Testis (tissue), 3 donors: ENCODE results near the gene CCDC57. TPM values are rescaled to one million over a fixed set of nuclear protein-coding genes. Genes with fewer than 3 reads are reported as not detected.

ENCODE experiments used
- DNase-seq: peaks from one replicate; pipeline ENCODE4 v3.0.0-alpha.2; 2019
- H3K27ac ChIP-seq, 2 donors: fragments of 200-600 bp; sonication (generic); one replicate each; pipeline ENCODE4 v1.5.1; 2019
- H3K27me3 ChIP-seq: fragments of 200-600 bp; sonication (generic); one replicate; pipeline ENCODE4 v1.5.1; 2019
- H3K36me3 ChIP-seq: fragments of 200-600 bp; sonication (generic); one replicate; pipeline ENCODE4 v1.5.1; 2017; ENCODE audit warnings: low read depth; ENCODE audit errors: missing control alignments
- H3K4me1 ChIP-seq: fragments of 200-600 bp; sonication (generic); one replicate; pipeline ENCODE4 v1.5.1; 2019
- H3K4me3 ChIP-seq, 2 donors: fragments of 200-600 bp; sonication (generic); one replicate each; pipeline ENCODE4 v1.5.1; 2017 to 2019
- H3K9me3 ChIP-seq: fragments of 200-600 bp; sonication (generic); one replicate; pipeline ENCODE4 v1.5.1; 2017
- CTCF ChIP-seq, 3 experiments: fragments of 450-650 bp in 2 of 3; fragments of 200-600 bp in 1 of 3; sonication (generic) in 1 of 3; IDR thresholded peaks; one replicate each; pipeline ENCODE4 v1.5.1; 2016 to 2019; ENCODE audit warnings: antibody characterized with exemption in 3 of 3, mild to moderate bottlenecking in 2 of 3, moderate library complexity in 1 of 3
- POLR2A ChIP-seq: fragments of 450-650 bp; IDR thresholded peaks from one replicate; pipeline ENCODE4 v1.6.1; 2017; ENCODE audit warnings: antibody characterized with exemption, mild to moderate bottlenecking, moderate library complexity
- WGBS, 2 donors: methylation state at CpG; one replicate each; pipeline ENCODE4 v1.1.5; 2018; 5-methylcytosine and 5-hydroxymethylcytosine counted together
- intact Hi-C: fragments of 100-400 bp; cut with DNase I; formaldehyde crosslinking; loops from one replicate; pipeline ENCODE4 v1.15.1; 2023; ENCODE audit warnings: low total_unique reads
- polyA plus RNA-seq: library from polyadenylated mRNA; stranded (reverse); fragments of 350-450 nt; fragmentation: Illumina TruSeq; extraction: RNeasy Lipid Tissue Mini Kit (QIAGEN cat#74804); gene quantifications from one replicate; pipeline ENCODE4 v1.2.3, GENCODE V29; 2014; ENCODE audit warnings: low read depth, low replicate concordance; ENCODE audit not compliant: insufficient read depth
- total RNA-seq, 2 donors: library from RNA; depleted of rRNA; stranded (reverse); fragments of >200 nt; gene quantifications; one replicate each; pipeline ENCODE4 v1.2.3, GENCODE V29; 2016

Gene CCDC57
- total and polyA plus RNA-seq, 3 donors from 2014 or later: 61.3 to 111 (median 71.8) TPM

DNA sequence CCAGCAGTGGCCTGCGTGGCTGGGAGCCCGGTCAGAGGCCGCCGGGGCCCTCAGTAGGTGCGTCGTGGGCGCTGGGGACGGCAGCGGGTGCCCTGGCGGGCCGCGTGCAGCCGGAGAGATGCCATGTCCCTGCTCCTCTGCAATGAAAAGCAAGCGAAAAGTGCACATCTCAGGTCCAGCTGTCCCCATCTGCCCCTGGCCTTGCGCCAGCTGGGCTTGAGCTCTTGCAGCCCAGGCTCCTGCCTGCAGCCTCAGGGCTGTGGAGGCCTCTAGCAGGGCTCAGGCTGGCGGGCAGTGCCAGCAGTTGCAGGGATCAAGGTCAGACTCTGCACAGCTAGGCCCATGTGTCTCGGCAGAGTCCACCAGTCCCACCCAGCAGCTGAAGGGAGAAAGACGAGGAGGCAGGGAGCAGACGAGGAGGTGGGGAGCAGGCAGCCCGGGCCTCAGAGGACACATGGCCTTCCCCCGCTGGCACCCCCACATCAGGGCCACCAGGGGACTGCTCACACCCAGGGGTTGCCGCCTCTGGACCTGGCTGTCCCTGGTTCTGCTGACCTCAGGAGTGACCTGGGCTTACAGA is 27.4 kb upstream of the CCDC57 start:
- Histone ChIP-seq H3K9me3 (no peaks in the 10 kb centered on the region), H3K27ac (peak overlapping the region; percentile 78 to 86), H3K27me3 (no peaks in the 10 kb centered on the region), H3K4me1 (peaks cover 82% of the 10 kb centered on the region), H3K36me3 (no peaks in the 10 kb centered on the region), H3K4me3 (no peak overlapping the region)
- 32 to 42% methylated on average over 4 to 21 of the region's 22 CpGs for WGBS, 2 donors
- peak; percentile 86 for DNase-seq
- TF ChIP-seq POLR2A: no peak
- intact Hi-C loops: loop anchor here (10.0 kb wide), 1 partner anchor 55 kb away; no protein-coding TSS in a partner anchor

DNA sequence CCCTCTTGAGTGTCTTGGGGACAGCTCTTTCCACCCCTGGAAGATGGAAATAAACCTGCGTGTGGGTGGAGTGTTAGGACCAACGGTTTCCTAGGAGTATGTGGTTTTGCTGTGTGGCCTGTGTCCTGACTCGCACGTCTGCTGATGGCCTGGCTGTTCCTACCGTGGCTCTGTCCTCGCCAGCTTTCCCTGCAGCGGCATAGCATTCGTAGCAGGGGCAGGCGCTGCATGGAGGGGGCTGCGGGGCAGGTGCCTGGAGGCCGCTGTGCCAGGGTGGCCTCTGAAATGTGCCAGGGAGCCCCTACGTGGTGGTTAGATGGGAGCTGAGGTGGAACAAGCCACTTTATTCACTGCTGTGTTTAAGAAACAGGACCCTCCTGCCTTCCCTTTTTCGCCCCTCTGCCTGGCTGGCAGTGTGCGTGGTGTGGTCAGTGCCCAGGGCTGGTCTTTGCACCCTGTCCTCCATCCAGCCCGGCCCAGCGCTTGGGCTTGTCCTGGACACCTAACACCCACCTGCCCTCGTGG is 26.8 kb upstream of the CCDC57 start:
- no peaks in the 10 kb centered on the region for H3K9me3 ChIP-seq
- no peak overlapping the region for H3K4me3 ChIP-seq
- TF ChIP-seq CTCF (IDR thresholded peaks at IDR 0.05) (no peak), POLR2A (no peak)
- H3K36me3 ChIP-seq: no peaks in the 10 kb centered on the region
- WGBS, 2 donors: 58 to 83% methylated on average over 6 to 17 of the region's 17 CpGs
- peaks cover 88% of the 10 kb centered on the region for H3K4me1 ChIP-seq
- no peak for DNase-seq
- no peaks in the 10 kb centered on the region for H3K27me3 ChIP-seq
- peak overlapping the region; percentile 65 to 86 for H3K27ac ChIP-seq
- intact Hi-C loops: no loop called here

DNA sequence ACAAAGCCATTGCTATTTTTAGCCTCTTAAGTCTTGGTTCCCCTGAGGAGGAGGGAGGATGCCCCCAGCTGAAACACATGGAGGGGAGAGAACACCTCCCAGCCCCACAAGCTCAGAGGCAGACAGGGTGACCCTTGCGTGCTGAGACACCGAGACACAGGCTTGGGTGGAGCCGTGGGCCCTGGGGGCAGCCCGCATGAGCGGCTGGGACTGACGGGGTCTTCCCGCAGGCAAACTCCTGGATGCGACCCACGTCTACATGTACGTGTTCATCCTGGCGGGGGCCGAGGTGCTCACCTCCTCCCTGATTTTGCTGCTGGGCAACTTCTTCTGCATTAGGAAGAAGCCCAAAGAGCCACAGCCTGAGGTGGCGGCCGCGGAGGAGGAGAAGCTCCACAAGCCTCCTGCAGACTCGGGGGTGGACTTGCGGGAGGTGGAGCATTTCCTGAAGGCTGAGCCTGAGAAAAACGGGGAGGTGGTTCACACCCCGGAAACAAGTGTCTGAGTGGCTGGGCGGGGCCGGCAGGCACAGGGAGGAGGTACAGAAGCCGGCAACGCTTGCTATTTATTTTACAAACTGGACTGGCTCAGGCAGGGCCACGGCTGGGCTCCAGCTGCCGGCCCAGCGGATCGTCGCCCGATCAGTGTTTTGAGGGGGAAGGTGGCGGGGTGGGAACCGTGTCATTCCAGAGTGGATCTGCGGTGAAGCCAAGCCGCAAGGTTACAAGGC is 26.0 kb upstream of the CCDC57 start:
- H3K27me3 ChIP-seq: no peaks in the 10 kb centered on the region
- peak overlapping the region; percentile 65 to 86 for H3K27ac ChIP-seq
- WGBS, 2 donors: 22 to 45% methylated on average over 21 to 33 of the region's 33 CpGs
- TF ChIP-seq POLR2A (no peak), CTCF (IDR thresholded peaks at IDR 0.05) (no peak)
- no peaks in the 10 kb centered on the region for H3K9me3 ChIP-seq
- no peaks in the 10 kb centered on the region for H3K36me3 ChIP-seq
- peaks cover 89% of the 10 kb centered on the region for H3K4me1 ChIP-seq
- peak; percentile 95 for DNase-seq
- intact Hi-C loops: no loop called here
- H3K4me3 ChIP-seq: no peak overlapping the region

DNA sequence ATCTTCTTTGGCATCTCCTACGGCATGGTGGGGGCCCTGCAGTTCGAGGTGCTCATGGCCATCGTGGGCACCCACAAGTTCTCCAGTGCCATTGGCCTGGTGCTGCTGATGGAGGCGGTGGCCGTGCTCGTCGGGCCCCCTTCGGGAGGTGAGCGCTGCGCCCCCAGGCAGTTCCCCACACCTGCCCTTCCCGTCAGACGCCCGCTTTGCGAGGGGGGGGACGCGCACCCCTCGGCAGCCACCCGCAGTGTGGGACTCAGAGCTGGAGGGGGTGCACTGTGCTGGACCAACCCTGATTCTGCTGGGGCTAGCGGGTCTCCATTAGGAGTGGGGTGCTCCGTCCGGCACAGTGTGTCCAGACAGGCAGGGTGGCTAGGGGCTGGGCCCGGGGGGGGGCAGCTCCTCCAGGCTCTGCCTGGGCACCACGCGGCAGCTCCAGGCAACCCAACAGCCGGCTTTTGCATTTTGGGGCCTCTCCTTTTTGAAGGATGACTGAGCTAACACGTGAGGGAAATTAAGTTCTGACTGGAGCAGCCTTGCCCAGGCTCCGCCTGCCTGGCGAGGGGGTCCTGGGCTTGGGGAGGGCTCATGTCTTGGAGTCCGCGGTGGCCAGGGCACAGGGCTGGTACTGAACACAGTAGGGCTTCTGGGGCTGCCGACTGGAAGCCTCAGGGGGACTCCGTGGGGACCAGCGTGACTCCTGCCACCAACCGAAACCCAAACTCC is 25.3 kb upstream of the CCDC57 start:
- 77 to 81% methylated on average over 23 to 32 of the region's 34 CpGs for WGBS, 2 donors
- no peaks in the 10 kb centered on the region for H3K9me3 ChIP-seq
- no peak overlapping the region for H3K4me3 ChIP-seq
- H3K4me1 ChIP-seq: peaks cover 87% of the 10 kb centered on the region
- H3K27me3 ChIP-seq: no peaks in the 10 kb centered on the region
- H3K27ac ChIP-seq: peak overlapping the region; percentile 65 to 86
- DNase-seq: no peak
- H3K36me3 ChIP-seq: no peaks in the 10 kb centered on the region
- intact Hi-C loops: no loop called here
- TF ChIP-seq POLR2A (no peak), CTCF (IDR thresholded peaks at IDR 0.05) (no peak)

DNA sequence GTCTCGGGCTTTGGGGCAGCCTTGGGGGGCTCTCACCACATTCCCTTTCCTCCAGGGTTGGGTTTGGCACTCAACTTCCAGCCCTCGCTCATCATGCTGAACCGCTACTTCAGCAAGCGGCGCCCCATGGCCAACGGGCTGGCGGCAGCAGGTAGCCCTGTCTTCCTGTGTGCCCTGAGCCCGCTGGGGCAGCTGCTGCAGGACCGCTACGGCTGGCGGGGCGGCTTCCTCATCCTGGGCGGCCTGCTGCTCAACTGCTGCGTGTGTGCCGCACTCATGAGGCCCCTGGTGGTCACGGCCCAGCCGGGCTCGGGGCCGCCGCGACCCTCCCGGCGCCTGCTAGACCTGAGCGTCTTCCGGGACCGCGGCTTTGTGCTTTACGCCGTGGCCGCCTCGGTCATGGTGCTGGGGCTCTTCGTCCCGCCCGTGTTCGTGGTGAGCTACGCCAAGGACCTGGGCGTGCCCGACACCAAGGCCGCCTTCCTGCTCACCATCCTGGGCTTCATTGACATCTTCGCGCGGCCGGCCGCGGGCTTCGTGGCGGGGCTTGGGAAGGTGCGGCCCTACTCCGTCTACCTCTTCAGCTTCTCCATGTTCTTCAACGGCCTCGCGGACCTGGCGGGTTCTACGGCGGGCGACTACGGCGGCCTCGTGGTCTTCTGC is 24.6 kb upstream of the CCDC57 start:
- H3K4me3 ChIP-seq: no peak overlapping the region
- 96% methylated on average over 50 to 52 of the region's 59 CpGs for WGBS, 2 donors
- no peak for TF ChIP-seq CTCF (IDR thresholded peaks at IDR 0.05)
- TF ChIP-seq POLR2A: no peak
- H3K27ac ChIP-seq: peak overlapping the region in 1 of 2 donors; percentile 23
- H3K4me1 ChIP-seq: peaks cover 87% of the 10 kb centered on the region
- no peak for DNase-seq
- H3K9me3 ChIP-seq: no peaks in the 10 kb centered on the region
- no peaks in the 10 kb centered on the region for H3K27me3 ChIP-seq
- no peaks in the 10 kb centered on the region for H3K36me3 ChIP-seq
- intact Hi-C loops: no loop called here
